H1 (cell line): ENCODE data around the gene CLCA1. TPM values are rescaled to one million over a fixed set of nuclear protein-coding genes. Genes with fewer than 3 reads are reported as not detected.

Experiments used
- CTCF ChIA-PET: fragments of 300-600 bp; sonication (Branson Sonifier 250); formaldehyde crosslinking; loops from one replicate; lab custom pipeline; 2021; ENCODE audit not compliant: partially characterized antibody; lab: Charles Lee
- POLR2A ChIA-PET: fragments of 300-600 bp; sonication (Branson Sonifier 250); formaldehyde crosslinking; loops from one replicate; lab custom pipeline; 2021; ENCODE audit warnings: inconsistent platforms; ENCODE audit not compliant: partially characterized antibody; lab: Charles Lee
- DNase-seq, 2 experiments: peaks; one replicate each; pipeline versions ENCODE4 v3.0.0 to v3.0.0-alpha.2; 2010 to 2022; ENCODE audit warnings: low spot score in 2 of 2, low read depth in 1 of 2, mixed read lengths in 1 of 2
- FAIRE-seq: peaks from 2 replicates; lab custom pipeline; 2011; peaks lifted over from hg19 to GRCh38; lab: Jason Lieb, UNC
- H2AFZ ChIP-seq: 2 replicates; pipeline ENCODE4 v1.8.1; 2012; ENCODE audit warnings: low read length, inconsistent platforms
- H2AK5ac ChIP-seq: 2 replicates; pipeline ENCODE4 v1.6.1; 2013; ENCODE audit warnings: low read depth, low read length
- H2BK120ac ChIP-seq: replicated peaks from 2 replicates; pipeline ENCODE3; 2013; ENCODE audit warnings: low read depth, low read length, inconsistent platforms
- H2BK12ac ChIP-seq: 2 replicates; pipeline ENCODE4 v1.6.1; 2013; ENCODE audit warnings: low read depth, low read length
- H2BK15ac ChIP-seq: 2 replicates; pipeline ENCODE4 v1.6.1; 2013; ENCODE audit warnings: low read length
- H2BK20ac ChIP-seq: 2 replicates; pipeline ENCODE4 v1.6.1; 2013; ENCODE audit warnings: low read length
- H2BK5ac ChIP-seq: 2 replicates; pipeline ENCODE4 v1.6.1; 2013; ENCODE audit warnings: low read depth, low read length
- H3K14ac ChIP-seq: 2 replicates; pipeline ENCODE4 v1.6.1; 2013; ENCODE audit warnings: inconsistent platforms; ENCODE audit not compliant: insufficient read length
- H3K18ac ChIP-seq: 2 replicates; pipeline ENCODE4 v1.6.1; 2013; ENCODE audit warnings: low read length; ENCODE audit errors: extremely low read depth
- H3K23ac ChIP-seq: 2 replicates; pipeline ENCODE4 v1.6.1; 2013; ENCODE audit warnings: inconsistent platforms; ENCODE audit not compliant: insufficient read length
- H3K23me2 ChIP-seq: 2 replicates; pipeline ENCODE4 v1.6.1; 2013; ENCODE audit warnings: low read depth, low read length
- H3K27ac ChIP-seq: 2 replicates; pipeline ENCODE4 v1.6.1; 2011; ENCODE audit warnings: low read depth, low read length, inconsistent platforms
- H3K27me3 ChIP-seq, 4 experiments: replicated peaks in 1 of 4; 1 replicate in 1 of 4; 2 replicates in 3 of 4; pipeline versions ENCODE4 v1.6.1 to v1.8.1; 2011 to 2013; ENCODE audit warnings: low read length in 3 of 4, mild to moderate bottlenecking in 3 of 4, inconsistent platforms in 2 of 4, mixed read lengths in 2 of 4, moderate library complexity in 1 of 4; ENCODE audit not compliant: control insufficient read depth in 3 of 4, insufficient read depth in 3 of 4; ENCODE audit errors: extremely low read depth in 1 of 4
- H3K36me3 ChIP-seq, 4 experiments: 2 replicates each; pipeline versions ENCODE4 v1.6.1 to v1.8.1; 2011 to 2013; ENCODE audit warnings: mild to moderate bottlenecking in 4 of 4, low read length in 3 of 4, moderate library complexity in 2 of 4, control low read depth in 1 of 4, inconsistent platforms in 1 of 4; ENCODE audit not compliant: insufficient read depth in 4 of 4, control insufficient read depth in 2 of 4
- H3K4ac ChIP-seq: replicated peaks from 2 replicates; pipeline ENCODE3; 2013; ENCODE audit warnings: low read length, low read depth, mixed read lengths, inconsistent platforms; ENCODE audit not compliant: insufficient read length
- H3K4me1 ChIP-seq, 4 experiments: replicated peaks in 1 of 4; 1 replicate in 1 of 4; 2 replicates in 3 of 4; pipeline versions ENCODE4 v1.6.1 to v1.8.1; 2011 to 2013; ENCODE audit warnings: low read length in 3 of 4, inconsistent platforms in 2 of 4, mixed read lengths in 1 of 4; ENCODE audit not compliant: insufficient read depth in 4 of 4, control insufficient read depth in 3 of 4
- H3K4me2 ChIP-seq, 2 experiments: 2 replicates each; pipeline versions ENCODE4 v1.6.1 to v1.8.1; 2011 to 2013; ENCODE audit warnings: low read depth in 2 of 2, low read length in 2 of 2, control low read depth in 1 of 2, inconsistent platforms in 1 of 2, mild to moderate bottlenecking in 1 of 2; ENCODE audit not compliant: insufficient read depth in 1 of 2
- H3K4me3 ChIP-seq, 4 experiments: fragments of 200-600, 300-600 bp in 1 of 4; sonication (generic), shearing (Covaris generic), sonication (Bioruptor Twin) in 1 of 4; 2 replicates each; pipeline versions ENCODE4 v1.5.1 to v1.8.1; 2011 to 2016; ENCODE audit warnings: low read length in 4 of 4, low read depth in 3 of 4, control low read depth in 2 of 4, inconsistent platforms in 2 of 4, mild to moderate bottlenecking in 2 of 4, mixed read lengths in 1 of 4, moderate library complexity in 1 of 4; ENCODE audit not compliant: insufficient read depth in 2 of 4; ENCODE audit errors: extremely low read depth in 1 of 4
- H3K56ac ChIP-seq: replicated peaks from 2 replicates; pipeline ENCODE3; 2013; ENCODE audit warnings: low read depth, mild to moderate bottlenecking, mixed read lengths, low read length, inconsistent platforms; ENCODE audit not compliant: insufficient read length
- H3K79me1 ChIP-seq: 2 replicates; pipeline ENCODE4 v1.6.1; 2013; ENCODE audit warnings: low read depth, low read length, control low read depth
- H3K79me2 ChIP-seq, 2 experiments: 2 replicates each; pipeline versions ENCODE4 v1.6.1 to v1.8.1; 2012 to 2013; ENCODE audit warnings: low read length in 2 of 2, mild to moderate bottlenecking in 2 of 2, inconsistent platforms in 1 of 2; ENCODE audit not compliant: insufficient read depth in 2 of 2, control insufficient read depth in 1 of 2
- H3K9ac ChIP-seq, 4 experiments: replicated peaks in 1 of 4; 1 replicate in 1 of 4; 2 replicates in 3 of 4; pipeline versions ENCODE4 v1.6.1 to v1.8.1; 2011 to 2013; ENCODE audit warnings: low read depth in 3 of 4, low read length in 3 of 4, control low read depth in 2 of 4, mild to moderate bottlenecking in 2 of 4, moderate library complexity in 2 of 4, inconsistent platforms in 1 of 4; ENCODE audit errors: extremely low read depth in 1 of 4
- H3K9me3 ChIP-seq, 2 experiments: 2 replicates each; pipeline versions ENCODE4 v1.6.1 to v1.8.1; 2012 to 2013; ENCODE audit warnings: mild to moderate bottlenecking in 2 of 2, moderate library complexity in 2 of 2, control low read depth in 1 of 2, inconsistent platforms in 1 of 2, low read depth in 1 of 2, low read length in 1 of 2, mixed read lengths in 1 of 2; ENCODE audit not compliant: insufficient read depth in 2 of 2
- H4K20me1 ChIP-seq, 2 experiments: replicated peaks in 1 of 2; 2 replicates each; pipeline versions ENCODE3 to v1.8.1; 2011 to 2013; ENCODE audit warnings: inconsistent platforms in 2 of 2, low read length in 2 of 2, mild to moderate bottlenecking in 1 of 2; ENCODE audit not compliant: insufficient read depth in 2 of 2, control insufficient read depth in 1 of 2
- H4K5ac ChIP-seq: 2 replicates; pipeline ENCODE4 v1.6.1; 2013; ENCODE audit warnings: low read length, low read depth, mixed read lengths, inconsistent platforms; ENCODE audit not compliant: insufficient read length
- H4K8ac ChIP-seq: 2 replicates; pipeline ENCODE4 v1.8.0; 2013; ENCODE audit warnings: mild to moderate bottlenecking, moderate library complexity, low read length, inconsistent platforms; ENCODE audit not compliant: insufficient read depth; ENCODE audit errors: extremely low read depth
- H4K91ac ChIP-seq: replicated peaks from 2 replicates; pipeline ENCODE3; 2013; ENCODE audit warnings: low read length, mixed read lengths, inconsistent platforms; ENCODE audit not compliant: insufficient read length
- SP1 ChIP-seq: IDR thresholded peaks from 2 replicates; pipeline ENCODE4 v1.6.1; 2011; ENCODE audit warnings: low read depth, low read length
- TAF1 ChIP-seq: IDR thresholded peaks from 2 replicates; pipeline ENCODE4 v1.6.1; 2011; ENCODE audit warnings: mild to moderate bottlenecking, low read depth, low read length
- polyA plus RNA-seq, 7 experiments: library from polyadenylated mRNA; depleted of rRNA in 3 of 7; stranded (reverse) in 5 of 7; unstranded in 2 of 7; fragments of >200 nt in 5 of 7; fragments of 200-250 nt in 2 of 7; gene quantifications; 1 replicate in 5 of 7; 2 replicates in 1 of 7; 4 replicates in 1 of 7; pipeline versions ENCODE4 v1.2.1 to v1.2.3, GENCODE V29; 2011 to 2013; ENCODE audit warnings: missing spikeins in 2 of 7, mixed read lengths in 2 of 7
- total RNA-seq: library from RNA; stranded (reverse); fragmentation: NEBNext Ultra II Directional; extraction: Animal tissue kit (Norgen Biotek cat#: 25700); gene quantifications from 2 replicates; pipeline ENCODE4 v1.2.1, GENCODE V29; 2021
- TF ChIP-seq, protein P1 (sequence below): IDR thresholded peaks from 2 replicates; pipeline ENCODE4 v1.6.1; 2011; ENCODE audit warnings: low read depth, mild to moderate bottlenecking, low read length; ENCODE audit not compliant: insufficient read depth

Gene CLCA1
- total and polyA plus RNA-seq, 2 of the 8 experiments (the other 6 are each of a cell fraction or from before 2014, with no cell fraction given) = not detected

DNA sequence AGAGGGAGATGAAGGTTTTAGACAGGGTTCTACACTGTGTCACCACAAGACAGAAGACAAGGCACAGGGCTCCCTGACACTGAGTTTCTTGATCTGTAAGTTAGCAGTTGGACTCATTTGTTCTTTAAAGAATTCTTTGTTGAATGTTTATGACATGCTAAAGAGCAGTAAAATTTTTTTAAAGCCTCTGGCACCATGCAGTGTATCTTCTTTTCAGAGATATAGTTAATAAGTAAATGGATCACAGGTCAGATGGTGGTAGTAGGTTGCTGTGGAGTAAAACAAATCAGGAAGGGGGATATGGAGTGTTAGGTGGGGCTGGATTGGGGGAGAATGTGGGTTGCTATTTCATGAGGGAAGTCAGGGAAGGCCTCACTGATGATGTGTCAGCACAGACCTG, 80.1 kb downstream of the CLCA1 start:
- TF ChIP-seq TAF1 (no peak), SP1 (no peak)
- TF ChIP-seq, protein P1, sequence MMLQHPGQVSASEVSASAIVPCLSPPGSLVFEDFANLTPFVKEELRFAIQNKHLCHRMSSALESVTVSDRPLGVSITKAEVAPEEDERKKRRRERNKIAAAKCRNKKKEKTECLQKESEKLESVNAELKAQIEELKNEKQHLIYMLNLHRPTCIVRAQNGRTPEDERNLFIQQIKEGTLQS = no peak
- Histone ChIP-seq H2BK12ac (no peak overlapping the region), H4K5ac (no peak overlapping the region), H3K14ac (no peak overlapping the region), H3K18ac (no peak overlapping the region), H2AK5ac (no peak overlapping the region), H2BK20ac (no peak overlapping the region), H2AFZ (no peak overlapping the region), H3K79me2 (no peaks in the 10 kb centered on the region), H3K27me3 (no peaks in the 10 kb centered on the region), H3K27ac (no peak overlapping the region), H3K9me3 (no peaks in the 10 kb centered on the region), H3K23ac (no peak overlapping the region), H2BK5ac (no peak overlapping the region), H2BK15ac (no peak overlapping the region), H3K4me2 (no peak overlapping the region), H3K9ac (no peak overlapping the region), H3K36me3 (no peaks in the 10 kb centered on the region), H4K20me1 (no peaks in the 10 kb centered on the region), H3K56ac (no peak overlapping the region), H2BK120ac (no peak overlapping the region), H3K4me1 (no peaks in the 10 kb centered on the region; a peak in 1 of 7 replicates), H3K79me1 (no peaks in the 10 kb centered on the region), H3K23me2 (no peaks in the 10 kb centered on the region; the same call in 1 of the 2 replicates), H3K4me3 (no peak overlapping the region), H4K8ac (no peak overlapping the region), H3K4ac (no peak overlapping the region), H4K91ac (no peak overlapping the region)
- DNase-seq = no peak
- ChIA-PET POLR2A (no interaction called here), CTCF (no interaction called here)
- FAIRE-seq = no peak

Other genes starting within 250 kb of the CLCA1 start
- gene ODF2L, start 72.6 kb upstream of the CLCA1 start, total RNA-seq = 27.1 and 30.8 TPM in 2 replicates
- 2.7 and 3.2 TPM in 2 replicates for gene ODF2L, start 72.6 kb upstream of the CLCA1 start, polyA plus RNA-seq (2011; rRNA removed)
- not detected in 2 replicates for gene CLCA2, start 44.8 kb upstream of the CLCA1 start, total RNA-seq
- not detected in 2 replicates for gene CLCA2, start 44.8 kb upstream of the CLCA1 start, polyA plus RNA-seq (2011; rRNA removed)
- not detected in 2 replicates for gene CLCA4, start 78.2 kb downstream of the CLCA1 start, total RNA-seq
- gene CLCA4, start 78.2 kb downstream of the CLCA1 start, polyA plus RNA-seq (2011; rRNA removed) = not detected in 2 replicates
- gene SH3GLB1, start 235.6 kb downstream of the CLCA1 start, total RNA-seq = 39.4 and 43.1 TPM in 2 replicates
- 4.1 and 7.7 TPM in 2 replicates for gene SH3GLB1, start 235.6 kb downstream of the CLCA1 start, polyA plus RNA-seq (2011; rRNA removed)